Activated naive CD8-positive, alpha-beta T cell treated with anti-CD3 and anti-CD28 coated beads for 36 hours (primary cell): ENCODE results near the gene HAPSTR1. TPM values are rescaled to one million over a fixed set of nuclear protein-coding genes. Genes with fewer than 3 reads are reported as not detected.

Experiments used
- DNase-seq: peaks from one replicate; pipeline ENCODE4 v3.0.0; 2021
- H3K27ac Mint-ChIP-seq: one replicate; pipeline ENCODE4 v1.8.0; 2022; ENCODE audit warnings: mild to moderate bottlenecking, moderate library complexity, mixed read lengths
- H3K27me3 Mint-ChIP-seq: one replicate; pipeline ENCODE4 v1.8.0; 2022; ENCODE audit warnings: mild to moderate bottlenecking, mixed read lengths
- H3K36me3 Mint-ChIP-seq: one replicate; pipeline ENCODE4 v1.8.0; 2021; ENCODE audit warnings: mild to moderate bottlenecking, mixed read lengths
- H3K4me1 Mint-ChIP-seq: one replicate; pipeline ENCODE4 v1.8.0; 2021; ENCODE audit warnings: mixed read lengths
- H3K4me3 Mint-ChIP-seq: one replicate; pipeline ENCODE4 v1.8.0; 2022; ENCODE audit warnings: mild to moderate bottlenecking, moderate library complexity, mixed read lengths
- H3K9me3 Mint-ChIP-seq: one replicate; pipeline ENCODE4 v1.8.0; 2022; ENCODE audit warnings: mixed read lengths
- total RNA-seq, 2 experiments: library from RNA; stranded (reverse); gene quantifications; one replicate each; pipeline ENCODE4 v1.2.3, GENCODE V29; 2021

The HAPSTR1 gene
- total RNA-seq, 2 experiments from 2014 or later: 64.5 to 65.5 TPM

DNA sequence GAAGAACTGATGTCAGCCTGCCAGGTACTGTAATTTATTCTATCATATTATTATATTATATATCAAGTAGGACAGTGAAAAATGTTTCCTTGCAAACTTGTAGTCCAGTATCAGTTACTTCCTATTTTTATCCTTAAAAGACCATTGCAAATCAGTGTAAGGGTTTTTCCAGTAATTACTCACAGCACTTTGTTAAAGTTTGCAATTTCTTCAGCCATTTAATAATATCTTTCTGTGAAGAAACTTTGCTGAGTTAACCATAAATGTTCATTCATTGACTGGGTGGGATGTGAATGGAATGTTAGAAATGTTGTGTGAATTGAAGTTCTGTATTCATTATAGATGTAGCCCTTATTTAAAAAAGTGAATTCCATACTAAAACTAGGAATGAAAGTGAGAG is 26.7 kb downstream of the HAPSTR1 start:
- Mint-ChIP-seq H3K27me3 (no peaks in the 10 kb centered on the region), H3K27ac (peak overlapping the region; percentile 8), H3K9me3 (no peaks in the 10 kb centered on the region), H3K36me3 (peaks cover 71% of the 10 kb centered on the region), H3K4me3 (no peak overlapping the region), H3K4me1 (peaks cover 73% of the 10 kb centered on the region)
- no peak for DNase-seq

DNA sequence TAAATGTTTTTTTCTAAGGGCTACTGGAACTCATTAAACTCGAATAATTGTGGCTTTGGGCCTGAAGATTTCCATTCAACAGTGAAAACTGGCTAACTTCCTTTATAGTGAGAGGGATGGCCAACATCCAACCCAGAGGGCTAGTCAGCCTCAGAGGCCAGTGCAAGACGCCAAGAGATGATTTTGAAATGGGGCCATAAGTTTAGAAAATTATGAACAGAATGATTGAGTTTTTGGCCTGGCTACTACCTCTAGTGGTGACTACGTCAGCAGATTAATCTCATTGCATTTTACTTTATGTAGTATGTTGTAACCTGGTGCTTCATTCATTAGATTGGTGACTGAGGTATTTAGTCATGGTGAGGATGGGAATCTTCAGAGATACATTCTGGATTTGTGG is 28.4 kb downstream of the HAPSTR1 start:
- H3K4me1 Mint-ChIP-seq: peaks cover 73% of the 10 kb centered on the region
- peak overlapping the region; percentile 49 for H3K27ac Mint-ChIP-seq

DNA sequence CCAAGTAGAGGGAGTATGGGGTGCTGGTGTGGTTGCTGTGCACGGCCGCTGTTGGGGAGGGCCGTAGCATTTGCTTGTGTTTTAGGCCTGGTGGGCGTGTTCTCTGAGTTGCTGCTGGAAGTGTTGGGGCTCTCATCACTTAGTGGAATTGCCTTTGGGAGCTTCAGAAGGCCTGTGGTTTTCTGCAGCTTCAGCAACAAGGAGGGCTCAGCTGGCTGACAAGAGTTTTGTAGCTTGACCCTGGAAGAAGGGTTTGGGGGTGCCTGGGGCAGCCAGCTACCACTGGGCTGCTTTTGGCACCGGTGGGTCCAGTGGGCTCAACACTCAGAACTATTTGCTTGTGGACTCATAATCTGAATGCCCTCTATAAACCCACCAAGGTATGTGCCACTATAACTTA is 30.9 kb downstream of the HAPSTR1 start:
- Mint-ChIP-seq H3K27me3 (no peaks in the 10 kb centered on the region), H3K4me3 (no peak overlapping the region), H3K27ac (no peak overlapping the region), H3K36me3 (peaks cover 53% of the 10 kb centered on the region), H3K4me1 (peaks cover 71% of the 10 kb centered on the region), H3K9me3 (no peaks in the 10 kb centered on the region)
- no peak for DNase-seq

More for the DNA sequence above, 28.4 kb downstream of the HAPSTR1 start:
- H3K27me3 Mint-ChIP-seq: no peaks in the 10 kb centered on the region
- H3K9me3 Mint-ChIP-seq: no peaks in the 10 kb centered on the region
- H3K36me3 Mint-ChIP-seq: peaks cover 66% of the 10 kb centered on the region
- no peak for DNase-seq
- H3K4me3 Mint-ChIP-seq: no peak overlapping the region

DNA sequence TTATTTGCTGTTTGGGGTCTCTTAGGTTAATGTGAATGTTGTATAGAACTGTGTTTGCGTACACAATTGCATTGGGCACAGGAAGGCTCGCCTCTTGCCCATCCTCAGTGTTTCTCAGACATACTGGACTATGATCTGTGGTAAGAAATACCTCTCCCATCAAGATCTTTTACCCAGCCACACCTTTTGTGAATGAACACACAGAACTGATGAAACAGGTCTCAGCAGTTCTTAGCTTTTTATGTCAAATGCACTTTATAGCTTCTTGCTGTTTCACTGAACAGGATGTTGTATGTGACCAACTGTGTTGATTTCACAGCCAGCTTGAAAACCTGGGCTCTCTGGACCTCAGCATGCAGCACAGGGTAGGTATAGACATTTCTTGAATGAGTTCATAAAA is 31.5 kb downstream of the HAPSTR1 start:
- no peak for DNase-seq
- Mint-ChIP-seq H3K4me3 (no peak overlapping the region), H3K9me3 (no peaks in the 10 kb centered on the region), H3K4me1 (peaks cover 71% of the 10 kb centered on the region), H3K36me3 (peaks cover 47% of the 10 kb centered on the region), H3K27ac (peak overlapping the region; percentile 58), H3K27me3 (no peaks in the 10 kb centered on the region)

DNA sequence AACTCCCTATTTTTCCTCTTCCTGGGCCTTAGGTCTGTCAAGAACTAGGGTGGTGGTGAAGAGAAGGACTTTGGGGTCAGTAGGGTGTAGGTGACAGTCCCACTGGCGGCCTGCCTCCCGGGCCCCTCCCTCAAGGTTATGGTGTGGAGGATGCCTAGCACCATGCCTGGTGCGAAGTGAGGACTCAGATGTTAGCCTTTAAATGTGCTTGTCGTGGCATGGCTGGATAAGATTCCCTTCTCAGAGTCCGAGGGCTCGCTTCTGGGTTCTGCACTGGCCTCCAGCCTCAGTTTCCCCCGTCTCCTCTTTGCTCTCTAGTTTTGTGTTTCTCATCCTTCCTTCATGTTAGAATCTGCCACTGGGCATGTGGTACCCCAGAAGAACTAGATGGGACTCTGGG is 32.0 kb downstream of the HAPSTR1 start:
- peak overlapping the region; percentile 25 for H3K27ac Mint-ChIP-seq

DNA sequence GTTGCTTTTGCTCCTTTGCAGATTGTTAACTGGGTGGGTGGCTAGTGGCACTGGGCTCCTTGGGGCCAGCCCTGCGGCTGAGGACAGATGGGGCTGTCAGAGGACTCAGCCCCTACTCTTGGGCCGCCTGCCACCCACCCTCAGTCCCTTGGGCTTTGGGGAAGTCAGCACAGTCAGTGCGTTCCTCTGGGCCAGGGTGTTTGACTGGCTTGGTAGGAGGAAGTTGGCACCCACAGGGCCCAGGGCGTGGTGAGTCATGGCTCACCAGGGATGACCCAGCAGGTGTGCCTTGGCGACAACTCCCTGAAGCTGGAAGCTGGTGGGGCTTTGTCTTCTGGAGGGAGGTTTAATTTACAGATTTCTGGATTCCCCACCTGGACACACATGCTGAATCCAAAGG is 32.4 kb downstream of the HAPSTR1 start:
- Mint-ChIP-seq H3K9me3 (no peaks in the 10 kb centered on the region), H3K36me3 (peaks cover 47% of the 10 kb centered on the region), H3K4me3 (no peak overlapping the region), H3K4me1 (peaks cover 73% of the 10 kb centered on the region), H3K27ac (peak overlapping the region; percentile 63), H3K27me3 (no peaks in the 10 kb centered on the region)
- no peak for DNase-seq

More for the DNA sequence above, 32.0 kb downstream of the HAPSTR1 start:
- no peak for DNase-seq
- Mint-ChIP-seq H3K36me3 (peaks cover 45% of the 10 kb centered on the region), H3K27me3 (no peaks in the 10 kb centered on the region), H3K4me3 (no peak overlapping the region), H3K4me1 (peaks cover 73% of the 10 kb centered on the region), H3K9me3 (no peaks in the 10 kb centered on the region)

DNA sequence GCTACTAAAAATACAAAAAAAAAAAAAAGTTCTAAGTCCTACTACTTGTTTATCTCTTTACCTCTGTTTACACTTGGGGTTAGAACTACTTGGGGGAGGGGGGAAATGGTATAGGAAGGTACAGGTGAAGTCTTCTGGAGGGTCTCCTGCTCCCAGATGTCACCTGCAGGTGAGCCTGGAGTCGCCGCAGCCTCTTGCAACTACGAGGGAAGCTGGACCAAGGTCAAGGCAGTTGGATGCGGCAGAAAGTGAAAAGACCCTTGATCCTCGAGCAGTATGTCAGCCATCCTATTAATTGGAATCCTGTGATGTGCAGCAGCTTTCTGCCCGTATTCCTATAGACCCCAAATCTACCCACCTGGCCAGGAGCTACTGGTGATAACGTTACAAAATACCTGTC is 33.0 kb downstream of the HAPSTR1 start:
- Mint-ChIP-seq H3K4me1 (peaks cover 71% of the 10 kb centered on the region), H3K27ac (peak overlapping the region; percentile 68), H3K9me3 (no peaks in the 10 kb centered on the region), H3K36me3 (peaks cover 43% of the 10 kb centered on the region), H3K27me3 (no peaks in the 10 kb centered on the region), H3K4me3 (no peak overlapping the region)
- DNase-seq: no peak

DNA sequence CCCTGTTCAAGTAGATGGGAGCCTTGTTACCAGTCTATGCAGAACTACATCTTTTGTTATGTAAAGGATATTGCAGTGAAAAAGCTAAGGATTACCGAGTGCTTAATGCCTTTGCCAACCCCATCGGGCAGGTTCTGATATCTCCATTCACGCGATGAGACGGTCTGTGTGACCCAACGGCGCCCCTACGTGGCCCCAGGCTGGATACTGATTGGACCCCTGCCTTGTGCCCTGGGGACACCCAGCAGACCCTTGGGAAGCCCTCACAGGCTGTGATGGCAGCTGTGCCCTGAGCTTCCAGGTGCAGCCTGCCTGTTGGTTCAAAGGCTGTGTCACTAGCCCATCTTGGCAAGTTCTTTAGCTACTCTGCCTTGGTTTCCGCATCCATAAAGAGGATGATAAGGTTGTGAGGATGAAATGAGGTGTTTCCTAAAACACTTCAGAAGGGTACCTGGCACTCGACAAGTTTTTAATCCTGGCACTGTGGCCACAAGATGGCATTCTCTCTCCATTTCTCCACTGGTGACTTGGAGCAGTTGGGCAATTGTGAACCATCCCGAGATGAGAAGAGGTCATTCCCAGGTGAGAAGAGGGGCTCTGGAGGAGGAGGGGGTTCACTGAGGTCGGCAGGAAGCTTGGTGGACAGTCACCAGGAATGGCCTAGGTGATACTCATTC is 33.6 kb downstream of the HAPSTR1 start:
- no peak for DNase-seq
- Mint-ChIP-seq H3K4me1 (peaks cover 65% of the 10 kb centered on the region), H3K4me3 (no peak overlapping the region), H3K9me3 (no peaks in the 10 kb centered on the region), H3K27ac (peak overlapping the region; percentile 13), H3K36me3 (peaks cover 37% of the 10 kb centered on the region), H3K27me3 (no peaks in the 10 kb centered on the region)

DNA sequence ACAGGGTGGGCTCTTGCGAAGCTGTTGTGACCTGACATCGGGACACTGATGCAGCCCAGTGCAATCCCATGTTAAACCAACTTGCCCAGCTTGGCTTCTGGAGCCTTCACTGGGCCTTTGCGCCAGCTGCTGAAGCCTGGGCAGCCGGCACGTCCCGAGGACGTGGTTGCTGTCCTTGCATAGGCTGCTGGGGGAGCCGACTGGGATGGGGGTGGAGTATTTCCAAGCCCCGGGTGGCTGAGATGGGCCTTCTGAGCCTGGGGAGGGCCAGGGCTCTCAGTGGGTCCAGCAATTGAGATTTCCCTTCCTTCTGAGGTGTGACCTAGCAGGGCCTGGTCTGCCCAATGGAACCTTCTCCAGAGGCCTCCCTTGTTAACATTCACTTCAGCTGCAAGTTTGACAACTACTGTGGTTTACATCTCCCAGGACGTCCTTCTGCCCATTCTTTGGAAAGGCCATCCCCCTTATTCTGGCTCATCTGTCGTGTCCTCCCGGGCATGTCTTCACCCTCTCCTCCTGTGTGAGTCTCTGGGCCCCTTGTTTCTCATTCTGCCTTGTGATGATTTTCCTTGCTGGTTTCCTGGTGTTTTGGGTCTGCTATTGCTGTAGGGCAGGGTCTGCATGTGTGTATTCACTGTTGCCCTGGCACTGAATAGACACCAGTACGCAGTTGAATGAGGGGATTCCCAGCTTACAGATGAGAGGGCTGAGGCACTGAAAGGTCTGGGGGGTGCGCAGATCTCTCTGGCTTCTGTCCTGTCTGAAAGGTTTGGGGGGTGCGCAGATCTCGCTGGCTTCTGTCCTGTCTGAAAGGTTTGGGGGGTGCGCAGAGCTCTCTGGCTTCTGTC is 34.4 kb downstream of the HAPSTR1 start:
- DNase-seq: no peak
- H3K27me3 Mint-ChIP-seq: no peaks in the 10 kb centered on the region
- H3K36me3 Mint-ChIP-seq: peaks cover 32% of the 10 kb centered on the region
- H3K4me3 Mint-ChIP-seq: no peak overlapping the region
- H3K4me1 Mint-ChIP-seq: peaks cover 65% of the 10 kb centered on the region
- H3K27ac Mint-ChIP-seq: peak overlapping the region; percentile 87
- no peaks in the 10 kb centered on the region for H3K9me3 Mint-ChIP-seq

DNA sequence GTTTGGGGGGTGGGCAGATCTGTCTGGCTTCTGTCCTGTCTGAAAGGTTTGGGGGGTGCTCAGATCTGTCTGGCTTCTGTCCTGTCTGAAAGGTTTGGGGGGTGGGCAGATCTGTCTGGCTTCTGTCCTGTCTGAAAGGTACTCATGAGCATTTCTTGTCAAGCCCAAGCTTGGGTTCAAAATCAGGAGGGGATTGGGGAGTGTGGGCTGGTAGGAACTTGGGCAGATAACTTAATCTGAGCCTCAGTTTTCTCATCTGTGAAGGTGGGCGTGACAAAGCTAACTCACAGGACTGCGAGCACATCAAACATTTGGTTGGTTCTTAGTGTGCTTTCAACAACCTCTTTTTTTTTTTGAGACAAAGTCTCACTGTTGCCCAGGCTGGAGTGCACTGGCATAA is 35.2 kb downstream of the HAPSTR1 start:
- Mint-ChIP-seq H3K4me3 (peak overlapping the region; percentile 40), H3K27me3 (no peaks in the 10 kb centered on the region), H3K36me3 (peaks cover 28% of the 10 kb centered on the region), H3K9me3 (no peaks in the 10 kb centered on the region), H3K4me1 (peaks cover 66% of the 10 kb centered on the region), H3K27ac (peak overlapping the region; percentile 87)
- DNase-seq: no peak

DNA sequence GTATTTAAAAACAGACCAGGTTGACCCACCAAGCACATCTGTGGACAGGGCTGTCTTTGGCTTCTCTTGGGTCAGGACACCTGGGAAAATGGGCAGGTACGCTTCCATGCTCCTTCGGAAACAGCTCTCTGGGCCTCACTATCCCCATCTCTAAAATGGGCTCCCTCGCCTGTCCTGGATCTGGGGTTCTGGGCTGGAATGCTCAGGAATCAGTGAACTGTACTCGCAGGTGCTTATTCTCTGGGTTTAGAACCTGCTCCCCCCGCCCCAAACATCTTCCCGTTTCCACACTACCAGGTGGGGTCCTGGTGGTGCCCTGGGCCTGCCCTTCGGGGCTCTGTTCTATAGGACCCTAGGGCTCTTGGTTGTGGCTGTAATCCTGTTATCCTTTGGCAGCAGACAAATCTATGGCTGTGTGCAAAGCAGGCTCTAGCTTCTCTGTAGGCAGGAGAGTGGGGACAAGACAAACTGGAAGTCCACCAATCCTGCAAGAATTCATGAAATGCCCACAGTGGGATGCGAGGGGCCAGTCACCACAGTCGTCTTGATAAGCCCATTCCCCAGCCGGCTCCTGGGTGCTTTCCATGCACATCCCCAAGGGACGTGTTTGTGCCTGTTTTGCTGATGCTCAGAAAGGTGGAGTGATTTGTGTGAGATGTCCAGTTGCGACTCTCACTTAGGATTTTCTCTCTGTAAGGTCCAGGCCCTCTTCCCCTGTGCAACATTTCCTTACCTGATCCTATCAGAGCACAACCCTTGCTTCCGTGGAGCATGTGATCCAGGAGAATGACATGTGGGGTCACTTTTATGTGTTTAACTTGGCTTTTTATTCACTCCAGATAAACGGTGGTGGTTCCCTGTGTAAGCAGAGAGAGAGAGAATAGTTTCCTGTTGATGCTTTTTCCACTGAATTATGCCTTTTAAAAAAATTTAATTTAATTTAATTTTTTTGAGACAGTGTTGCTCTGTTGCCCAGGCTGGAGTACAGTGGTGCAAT is 37.2 kb downstream of the HAPSTR1 start:
- Mint-ChIP-seq H3K9me3 (no peaks in the 10 kb centered on the region), H3K27me3 (no peaks in the 10 kb centered on the region), H3K36me3 (peaks cover 20% of the 10 kb centered on the region), H3K4me1 (peaks cover 51% of the 10 kb centered on the region), H3K4me3 (no peak overlapping the region), H3K27ac (peak overlapping the region; percentile 87)
- DNase-seq: no peak

DNA sequence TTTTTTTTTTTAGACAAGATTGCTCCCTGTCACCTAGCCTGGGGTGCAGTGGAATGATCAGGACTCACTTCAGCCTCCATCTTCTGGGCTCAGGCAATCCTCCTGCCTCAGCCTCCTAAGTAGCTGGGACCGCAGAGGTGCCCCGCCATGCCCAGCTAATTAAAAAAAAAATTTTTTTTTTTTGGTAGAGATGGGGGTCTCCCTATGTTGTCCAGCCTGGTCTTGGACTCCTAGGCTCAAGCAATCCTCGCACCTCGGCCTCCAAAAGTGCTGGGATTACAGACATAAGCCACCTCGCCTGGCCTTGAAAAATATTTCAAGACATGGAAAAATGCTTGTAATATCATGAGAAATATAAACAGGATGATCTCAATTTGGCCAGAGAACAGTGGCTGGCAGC is 42.9 kb downstream of the HAPSTR1 start:
- no peak for DNase-seq
- H3K27me3 Mint-ChIP-seq: no peaks in the 10 kb centered on the region
- H3K4me1 Mint-ChIP-seq: peaks cover 14% of the 10 kb centered on the region
- no peak overlapping the region for H3K27ac Mint-ChIP-seq
- H3K4me3 Mint-ChIP-seq: no peak overlapping the region
- H3K9me3 Mint-ChIP-seq: no peaks in the 10 kb centered on the region
- H3K36me3 Mint-ChIP-seq: peaks cover 1% of the 10 kb centered on the region

DNA sequence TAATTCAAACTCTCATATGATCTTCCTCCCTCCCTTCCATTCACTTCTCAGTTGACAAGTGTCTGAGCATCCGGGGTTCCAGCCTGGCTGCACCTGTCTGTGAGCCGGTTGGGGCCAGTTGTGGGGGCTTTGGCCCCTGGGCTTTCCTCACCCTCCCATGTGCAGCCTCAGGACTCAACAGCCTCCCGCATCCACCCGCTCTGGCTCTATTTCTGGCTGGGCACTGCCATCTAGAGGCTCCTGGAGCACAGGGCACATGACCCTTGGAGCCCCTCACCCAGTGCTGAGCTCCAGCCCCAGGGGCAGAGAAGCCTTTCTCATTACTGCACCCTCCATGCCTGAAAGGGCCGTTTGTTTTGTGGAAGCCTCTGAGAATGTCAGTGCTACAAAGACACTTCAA is 43.3 kb downstream of the HAPSTR1 start:
- H3K36me3 Mint-ChIP-seq: peaks cover 1% of the 10 kb centered on the region
- H3K4me3 Mint-ChIP-seq: no peak overlapping the region
- no peak overlapping the region for H3K27ac Mint-ChIP-seq
- DNase-seq: peak; percentile 71
- no peaks in the 10 kb centered on the region for H3K9me3 Mint-ChIP-seq
- H3K4me1 Mint-ChIP-seq: peaks cover 16% of the 10 kb centered on the region
- H3K27me3 Mint-ChIP-seq: peaks cover 2% of the 10 kb centered on the region

DNA sequence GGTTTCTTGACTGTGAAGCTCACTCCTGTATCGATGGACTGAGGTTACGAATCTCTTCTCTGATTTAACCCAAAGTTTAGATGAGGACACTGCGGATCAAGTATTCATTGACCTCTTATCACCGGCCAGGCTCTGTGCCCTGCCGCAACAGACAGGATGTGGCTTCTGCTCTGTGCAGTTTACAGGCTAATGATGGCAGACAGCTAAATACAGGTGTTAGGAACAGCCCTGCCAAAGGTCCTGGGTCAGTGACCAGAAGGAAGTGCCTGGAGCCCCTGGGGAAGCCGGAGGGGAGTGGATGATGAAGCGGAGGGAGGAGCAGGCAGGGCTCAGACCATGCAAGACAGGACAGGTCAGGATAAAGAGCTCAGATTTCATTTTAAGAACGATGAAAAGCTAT is 44.4 kb downstream of the HAPSTR1 start:
- no peaks in the 10 kb centered on the region for H3K9me3 Mint-ChIP-seq
- peaks cover 17% of the 10 kb centered on the region for H3K4me1 Mint-ChIP-seq
- no peak overlapping the region for H3K4me3 Mint-ChIP-seq
- H3K27ac Mint-ChIP-seq: no peak overlapping the region
- DNase-seq: no peak
- H3K36me3 Mint-ChIP-seq: peaks cover 1% of the 10 kb centered on the region
- peaks cover 6% of the 10 kb centered on the region for H3K27me3 Mint-ChIP-seq

DNA sequence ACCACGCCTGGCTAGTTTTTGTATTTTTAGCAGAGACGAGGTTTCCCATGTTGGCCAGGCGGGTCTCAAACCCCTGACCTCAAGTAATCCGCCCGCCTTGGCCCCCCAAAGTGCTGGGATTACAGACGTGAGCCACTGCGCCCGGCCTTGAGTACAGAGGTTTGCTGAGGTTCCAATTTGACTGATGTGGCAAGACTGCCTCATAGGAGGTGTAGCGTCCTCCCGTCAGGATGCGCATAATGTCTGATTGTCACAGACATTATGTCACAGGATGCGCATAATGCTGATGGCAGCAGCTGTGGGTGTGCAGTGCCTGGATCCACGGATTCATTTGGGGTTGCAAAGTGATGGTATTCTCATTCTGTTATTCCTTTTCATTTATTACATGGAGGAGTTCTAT is 45.2 kb downstream of the HAPSTR1 start:
- Mint-ChIP-seq H3K4me3 (no peak overlapping the region), H3K36me3 (peaks cover 1% of the 10 kb centered on the region), H3K27ac (no peak overlapping the region), H3K9me3 (no peaks in the 10 kb centered on the region), H3K27me3 (peaks cover 6% of the 10 kb centered on the region), H3K4me1 (peaks cover 16% of the 10 kb centered on the region)
- DNase-seq: no peak
